OCI-LY3 (cell line): ENCODE data around the gene PDZRN3.
A peak's percentile ranks its signal among the peaks of the same experiment; 100 is the strongest.

Experiments
- H2AFZ ChIP-seq: fragments of 200-600, 300-600 bp; shearing (Covaris generic); 2 replicates; pipeline ENCODE4 v1.6.0; 2014; ENCODE audit warnings: antibody characterized with exemption, low read depth, low read length
- H3K27ac ChIP-seq: fragments of 200-600, 300-600 bp; sonication (generic); 2 replicates; pipeline ENCODE4 v1.5.1; 2014; ENCODE audit warnings: mild to moderate bottlenecking, low read length, moderate library complexity, mixed read lengths
- H3K27me3 ChIP-seq: fragments of 200-600, 300-600 bp; sonication (generic); 2 replicates; pipeline ENCODE4 v1.6.1; 2014; ENCODE audit warnings: low read depth, low read length, mixed read lengths
- H3K36me3 ChIP-seq: fragments of 200-600, 300-600 bp; sonication (generic); replicated peaks from 2 replicates; pipeline ENCODE3; 2014; ENCODE audit warnings: low read depth, low read length, mixed read lengths
- H3K4me1 ChIP-seq: fragments of 300-600, 200-600 bp; sonication (generic); 2 replicates; pipeline ENCODE4 v1.6.1; 2014; ENCODE audit warnings: low read length, mixed read lengths
- H3K4me2 ChIP-seq: fragments of 200-600, 300-600 bp; sonication (generic); 2 replicates; pipeline ENCODE4 v1.6.1; 2014; ENCODE audit warnings: low read length, mixed read lengths
- H3K4me3 ChIP-seq: fragments of 300-600, 200-600 bp; sonication (generic); 2 replicates; pipeline ENCODE4 v1.5.1; 2014; ENCODE audit warnings: antibody characterized with exemption, mild to moderate bottlenecking, low read length, moderate library complexity
- H3K79me2 ChIP-seq: fragments of 300-600, 200-600 bp; shearing (Covaris generic); 2 replicates; pipeline ENCODE4 v1.6.1; 2014; ENCODE audit warnings: mild to moderate bottlenecking, low read length, mixed read lengths
- H3K9ac ChIP-seq: fragments of 300-600, 200-600 bp; shearing (Covaris generic); 2 replicates; pipeline ENCODE4 v1.6.0; 2014; ENCODE audit warnings: mild to moderate bottlenecking, low read length, moderate library complexity
- H3K9me3 ChIP-seq: fragments of 200-600, 300-600 bp; shearing (Covaris generic); 2 replicates; pipeline ENCODE4 v1.6.1; 2014; ENCODE audit warnings: low read length, mixed read lengths; ENCODE audit not compliant: insufficient read depth
- H4K20me1 ChIP-seq: fragments of 200-600, 300-600 bp; sonication (generic); 2 replicates; pipeline ENCODE4 v1.6.1; 2016; ENCODE audit warnings: low read length, mixed read lengths; ENCODE audit not compliant: insufficient read depth
- EZH2phosphoT487 ChIP-seq: fragments of 200-600 bp; shearing (Covaris generic); IDR thresholded peaks from 2 replicates; pipeline ENCODE4 v1.6.1; 2018; ENCODE audit warnings: antibody characterized with exemption, mixed run types, low read depth
- TF ChIP-seq, protein P1 (sequence below): fragments of 200-600, 300-600 bp; sonication (generic); IDR thresholded peaks from 2 replicates; pipeline ENCODE4 v1.5.1; 2014; ENCODE audit warnings: antibody characterized with exemption, low read length, low read depth

PDZRN3 gene

DNA sequence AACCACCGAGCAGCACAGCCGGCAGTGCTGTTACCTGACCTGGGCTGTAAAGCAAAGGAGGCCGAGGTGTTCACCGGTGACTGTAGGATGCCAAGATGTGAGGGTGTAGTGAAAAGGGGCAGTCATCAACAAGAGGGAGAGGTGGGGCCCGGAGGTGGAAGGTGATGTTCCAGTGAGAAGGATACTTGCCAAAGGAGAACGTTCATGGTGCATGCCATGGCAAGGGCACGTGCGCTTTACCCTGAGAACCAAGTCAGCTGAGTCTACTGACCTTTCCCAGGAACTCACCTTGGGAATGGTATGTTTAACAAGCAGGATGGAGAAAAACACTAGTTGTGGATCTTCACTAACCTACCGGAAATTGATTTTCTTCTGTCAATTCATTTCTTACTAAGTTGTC lies 211.1 kb downstream of the PDZRN3 start:
- Histone ChIP-seq H2AFZ (no peak overlapping the region), H3K27me3 (peaks cover 64% of the 10 kb centered on the region), H4K20me1 (no peaks in the 10 kb centered on the region), H3K4me1 (peaks cover 13% of the 10 kb centered on the region), H3K79me2 (no peaks in the 10 kb centered on the region), H3K9ac (no peak overlapping the region), H3K4me2 (peak overlapping the region; percentile 45), H3K36me3 (no peaks in the 10 kb centered on the region), H3K9me3 (no peaks in the 10 kb centered on the region), H3K27ac (no peak overlapping the region), H3K4me3 (no peak overlapping the region)
- TF ChIP-seq EZH2phosphoT487 = no peak
- TF ChIP-seq, protein P1, sequence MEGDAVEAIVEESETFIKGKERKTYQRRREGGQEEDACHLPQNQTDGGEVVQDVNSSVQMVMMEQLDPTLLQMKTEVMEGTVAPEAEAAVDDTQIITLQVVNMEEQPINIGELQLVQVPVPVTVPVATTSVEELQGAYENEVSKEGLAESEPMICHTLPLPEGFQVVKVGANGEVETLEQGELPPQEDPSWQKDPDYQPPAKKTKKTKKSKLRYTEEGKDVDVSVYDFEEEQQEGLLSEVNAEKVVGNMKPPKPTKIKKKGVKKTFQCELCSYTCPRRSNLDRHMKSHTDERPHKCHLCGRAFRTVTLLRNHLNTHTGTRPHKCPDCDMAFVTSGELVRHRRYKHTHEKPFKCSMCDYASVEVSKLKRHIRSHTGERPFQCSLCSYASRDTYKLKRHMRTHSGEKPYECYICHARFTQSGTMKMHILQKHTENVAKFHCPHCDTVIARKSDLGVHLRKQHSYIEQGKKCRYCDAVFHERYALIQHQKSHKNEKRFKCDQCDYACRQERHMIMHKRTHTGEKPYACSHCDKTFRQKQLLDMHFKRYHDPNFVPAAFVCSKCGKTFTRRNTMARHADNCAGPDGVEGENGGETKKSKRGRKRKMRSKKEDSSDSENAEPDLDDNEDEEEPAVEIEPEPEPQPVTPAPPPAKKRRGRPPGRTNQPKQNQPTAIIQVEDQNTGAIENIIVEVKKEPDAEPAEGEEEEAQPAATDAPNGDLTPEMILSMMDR = no peak

DNA sequence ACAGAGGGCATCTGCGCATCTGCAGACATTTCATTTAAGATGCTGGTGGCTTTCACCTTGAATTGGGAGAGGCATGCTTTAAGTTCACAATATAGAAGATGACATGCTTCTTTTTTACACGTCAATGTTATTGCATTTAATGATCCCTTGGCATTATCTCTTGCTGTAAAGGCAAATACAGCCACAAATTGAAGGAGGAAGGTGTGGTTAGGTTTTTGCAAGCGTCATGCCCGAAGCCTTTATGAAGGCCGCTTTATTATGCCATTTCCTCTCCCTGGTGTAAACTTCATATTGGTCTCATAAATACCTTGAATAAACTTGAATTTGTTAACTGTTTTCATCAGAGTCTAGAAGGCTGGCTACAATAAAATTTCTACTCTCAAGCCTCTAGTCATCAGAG lies 212.7 kb downstream of the PDZRN3 start:
- H3K27ac ChIP-seq = no peak overlapping the region
- H3K79me2 ChIP-seq = no peaks in the 10 kb centered on the region
- H3K9me3 ChIP-seq = no peaks in the 10 kb centered on the region
- peaks cover 80% of the 10 kb centered on the region for H3K27me3 ChIP-seq
- TF ChIP-seq EZH2phosphoT487 = no peak
- TF ChIP-seq, protein P1 = no peak
- H3K9ac ChIP-seq = no peak overlapping the region
- H3K36me3 ChIP-seq = no peaks in the 10 kb centered on the region
- H3K4me2 ChIP-seq = no peak overlapping the region
- H4K20me1 ChIP-seq = no peaks in the 10 kb centered on the region
- peaks cover 13% of the 10 kb centered on the region for H3K4me1 ChIP-seq
- no peak overlapping the region for H2AFZ ChIP-seq
- H3K4me3 ChIP-seq = no peak overlapping the region

DNA sequence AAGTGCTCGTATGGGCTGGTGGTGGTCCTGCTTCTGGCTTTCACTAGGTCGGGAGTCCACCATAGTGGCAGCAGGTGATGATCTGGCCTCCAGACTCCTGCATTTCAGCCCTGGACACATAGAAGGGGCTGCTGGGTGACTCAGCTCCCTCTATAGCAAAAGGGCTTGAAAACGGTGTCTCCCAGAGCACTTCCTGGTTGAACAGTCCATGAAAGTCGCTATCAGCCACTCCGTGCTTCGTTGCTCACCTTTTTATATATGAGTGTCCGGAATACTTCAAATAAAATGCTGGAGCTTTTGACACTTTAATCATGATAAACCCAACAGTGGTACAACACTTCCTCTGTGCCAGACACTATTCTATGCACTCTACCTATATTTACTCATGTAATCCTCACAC lies 213.2 kb downstream of the PDZRN3 start:
- Histone ChIP-seq H3K4me3 (no peak overlapping the region), H2AFZ (no peak overlapping the region), H3K36me3 (no peaks in the 10 kb centered on the region), H4K20me1 (no peaks in the 10 kb centered on the region), H3K4me2 (no peak overlapping the region), H3K9me3 (no peaks in the 10 kb centered on the region), H3K9ac (no peak overlapping the region), H3K4me1 (peaks cover 13% of the 10 kb centered on the region), H3K79me2 (no peaks in the 10 kb centered on the region), H3K27me3 (peaks cover 83% of the 10 kb centered on the region), H3K27ac (no peak overlapping the region)
- TF ChIP-seq, protein P1 = no peak
- no peak for TF ChIP-seq EZH2phosphoT487

DNA sequence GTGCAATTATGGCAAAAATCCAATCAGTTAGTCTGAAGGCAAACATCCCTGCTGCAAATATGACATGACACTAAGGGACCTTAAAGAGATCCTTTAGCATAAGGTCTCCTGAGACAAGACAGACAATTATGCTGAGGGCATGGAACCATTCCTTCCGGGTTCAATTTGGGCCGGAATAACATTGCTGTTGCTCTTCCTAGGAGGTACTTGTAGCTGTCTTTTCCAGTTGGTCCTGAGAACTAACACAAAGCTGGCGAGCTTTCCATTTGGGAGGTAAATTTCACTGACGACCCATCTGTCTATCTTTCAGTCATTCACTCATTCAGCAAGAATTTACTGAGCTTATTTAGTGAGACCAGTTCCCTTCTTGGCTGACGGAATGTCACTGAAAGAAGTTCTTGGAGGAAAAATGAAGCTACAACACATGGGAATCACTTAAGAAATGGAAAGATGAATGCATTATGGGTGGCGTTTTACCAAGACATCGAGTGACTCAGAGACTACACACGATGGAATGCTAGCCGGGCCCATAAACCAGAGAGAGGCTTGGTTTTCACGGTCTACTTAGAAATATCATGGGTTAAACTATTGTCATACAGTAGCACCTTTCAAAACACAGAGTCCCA lies 215.5 kb downstream of the PDZRN3 start:
- Histone ChIP-seq H3K4me3 (no peak overlapping the region), H3K27ac (no peak overlapping the region), H3K4me2 (no peak overlapping the region), H3K36me3 (no peaks in the 10 kb centered on the region), H3K9ac (no peak overlapping the region), H3K27me3 (peaks cover 89% of the 10 kb centered on the region), H3K9me3 (no peaks in the 10 kb centered on the region), H3K4me1 (peaks cover 13% of the 10 kb centered on the region), H4K20me1 (no peaks in the 10 kb centered on the region), H2AFZ (no peak overlapping the region), H3K79me2 (no peaks in the 10 kb centered on the region)
- TF ChIP-seq, protein P1 = no peak
- TF ChIP-seq EZH2phosphoT487 = no peak
